ENCODE data around the gene CASKIN1.

Gene CASKIN1

DNA sequence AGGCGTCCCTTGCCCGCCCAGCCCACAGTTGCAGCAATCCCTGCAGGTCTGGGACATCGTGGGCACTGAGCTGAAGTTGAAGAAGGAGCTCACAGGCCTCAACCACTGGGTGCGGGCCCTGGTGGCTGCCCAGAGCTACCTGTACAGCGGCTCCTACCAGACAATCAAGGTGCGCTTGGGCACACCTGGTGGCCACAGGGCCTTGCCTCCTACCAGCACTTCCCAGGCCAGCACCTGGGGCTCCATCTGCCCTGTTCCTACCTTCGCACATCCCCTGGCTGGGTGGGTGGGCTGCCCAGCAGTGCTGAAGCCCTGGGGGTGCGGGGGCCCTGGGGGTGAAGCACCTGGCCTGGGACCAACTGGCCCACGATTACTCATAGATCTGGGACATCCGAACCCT is 21.0 kb downstream of the CASKIN1 start:
- TF ChIP-seq POLR2AphosphoS5 (IDR thresholded peaks at IDR 0.05; ENCODE audit: low read depth, low read length) (no peak), TAF1 (IDR thresholded peaks at IDR 0.05; ENCODE audit: borderline replicate concordance, insufficient read depth, low read length) (no peak), SIN3A (IDR thresholded peaks at IDR 0.05; ENCODE audit: borderline replicate concordance, insufficient read depth, low read length) (no peak), FOXP2 (optimal IDR thresholded peaks at IDR 0.05; ENCODE audit: borderline replicate concordance, extremely low read depth, extremely low read length, insufficient read depth) (no peak)
- TF ChIP-seq, protein P1, sequence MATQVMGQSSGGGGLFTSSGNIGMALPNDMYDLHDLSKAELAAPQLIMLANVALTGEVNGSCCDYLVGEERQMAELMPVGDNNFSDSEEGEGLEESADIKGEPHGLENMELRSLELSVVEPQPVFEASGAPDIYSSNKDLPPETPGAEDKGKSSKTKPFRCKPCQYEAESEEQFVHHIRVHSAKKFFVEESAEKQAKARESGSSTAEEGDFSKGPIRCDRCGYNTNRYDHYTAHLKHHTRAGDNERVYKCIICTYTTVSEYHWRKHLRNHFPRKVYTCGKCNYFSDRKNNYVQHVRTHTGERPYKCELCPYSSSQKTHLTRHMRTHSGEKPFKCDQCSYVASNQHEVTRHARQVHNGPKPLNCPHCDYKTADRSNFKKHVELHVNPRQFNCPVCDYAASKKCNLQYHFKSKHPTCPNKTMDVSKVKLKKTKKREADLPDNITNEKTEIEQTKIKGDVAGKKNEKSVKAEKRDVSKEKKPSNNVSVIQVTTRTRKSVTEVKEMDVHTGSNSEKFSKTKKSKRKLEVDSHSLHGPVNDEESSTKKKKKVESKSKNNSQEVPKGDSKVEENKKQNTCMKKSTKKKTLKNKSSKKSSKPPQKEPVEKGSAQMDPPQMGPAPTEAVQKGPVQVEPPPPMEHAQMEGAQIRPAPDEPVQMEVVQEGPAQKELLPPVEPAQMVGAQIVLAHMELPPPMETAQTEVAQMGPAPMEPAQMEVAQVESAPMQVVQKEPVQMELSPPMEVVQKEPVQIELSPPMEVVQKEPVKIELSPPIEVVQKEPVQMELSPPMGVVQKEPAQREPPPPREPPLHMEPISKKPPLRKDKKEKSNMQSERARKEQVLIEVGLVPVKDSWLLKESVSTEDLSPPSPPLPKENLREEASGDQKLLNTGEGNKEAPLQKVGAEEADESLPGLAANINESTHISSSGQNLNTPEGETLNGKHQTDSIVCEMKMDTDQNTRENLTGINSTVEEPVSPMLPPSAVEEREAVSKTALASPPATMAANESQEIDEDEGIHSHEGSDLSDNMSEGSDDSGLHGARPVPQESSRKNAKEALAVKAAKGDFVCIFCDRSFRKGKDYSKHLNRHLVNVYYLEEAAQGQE (IDR thresholded peaks at IDR 0.05; ENCODE audit: insufficient read depth in 1 of 2, low read depth in 2 of 2, low read length in 2 of 2): no peak

DNA sequence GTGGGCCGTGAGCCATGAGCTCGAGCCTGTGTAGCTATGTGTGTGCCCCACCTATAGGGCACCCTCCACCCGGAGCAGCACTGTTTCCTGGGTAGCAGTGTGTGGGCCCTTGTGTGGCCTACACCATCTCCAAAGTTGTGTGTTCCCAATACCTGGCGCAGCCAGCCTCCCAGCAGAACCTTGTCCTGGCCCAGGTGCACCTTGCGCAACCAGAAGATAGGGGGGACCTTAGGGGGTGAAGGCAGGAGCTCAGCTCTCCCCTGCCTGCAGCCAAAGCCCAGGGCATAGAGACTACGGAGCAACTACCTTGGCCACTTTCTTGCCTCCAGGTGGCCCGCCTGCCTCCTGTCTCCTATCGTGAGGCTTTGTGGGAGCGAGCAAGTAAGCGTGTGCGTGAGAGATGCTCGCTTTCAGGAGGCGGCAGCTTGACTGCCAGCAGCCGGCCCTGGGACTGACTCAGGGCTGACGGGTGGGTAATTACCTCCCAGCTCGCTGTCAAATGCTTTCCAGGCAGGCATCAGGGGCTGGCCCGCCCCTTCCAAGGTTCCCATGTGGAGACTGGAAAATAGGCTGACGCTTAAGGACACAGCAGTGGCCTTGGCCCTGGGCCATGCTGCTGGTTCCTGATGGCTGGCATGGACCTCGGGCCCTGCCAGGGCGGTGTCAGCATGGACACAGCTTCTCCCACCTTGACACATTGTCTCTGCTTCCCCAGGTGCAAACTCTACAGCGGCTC is 21.8 kb downstream of the CASKIN1 start:
- TF ChIP-seq SIN3A (IDR thresholded peaks at IDR 0.05; ENCODE audit: borderline replicate concordance, insufficient read depth, low read length) (no peak), POLR2AphosphoS5 (IDR thresholded peaks at IDR 0.05; ENCODE audit: low read depth, low read length) (no peak), FOXP2 (optimal IDR thresholded peaks at IDR 0.05; ENCODE audit: borderline replicate concordance, extremely low read depth, extremely low read length, insufficient read depth) (no peak), TAF1 (IDR thresholded peaks at IDR 0.05; ENCODE audit: borderline replicate concordance, insufficient read depth, low read length) (no peak)
- TF ChIP-seq, protein P1 (IDR thresholded peaks at IDR 0.05; ENCODE audit: insufficient read depth in 1 of 2, low read depth in 2 of 2, low read length in 2 of 2): no peak

- TF ChIP-seq TAF1 (IDR thresholded peaks at IDR 0.05; ENCODE audit: borderline replicate concordance, insufficient read depth, low read length) (no peak), SIN3A (IDR thresholded peaks at IDR 0.05; ENCODE audit: borderline replicate concordance, insufficient read depth, low read length) (no peak), POLR2AphosphoS5 (IDR thresholded peaks at IDR 0.05; ENCODE audit: low read depth, low read length) (no peak), FOXP2 (optimal IDR thresholded peaks at IDR 0.05; ENCODE audit: borderline replicate concordance, extremely low read depth, extremely low read length, insufficient read depth) (no peak)
- TF ChIP-seq, protein P1 (IDR thresholded peaks at IDR 0.05; ENCODE audit: insufficient read depth in 1 of 2, low read depth in 2 of 2, low read length in 2 of 2): no peak
Observed at GRCh38 chr16:2173916-2174315, 22.5 kb downstream of the CASKIN1 start.

GRCh38 chr16:2173366-2173765 is 23.0 kb downstream of the CASKIN1 start:
- TF ChIP-seq FOXP2 (optimal IDR thresholded peaks at IDR 0.05; ENCODE audit: borderline replicate concordance, extremely low read depth, extremely low read length, insufficient read depth): no peak
- no peak for TF ChIP-seq SIN3A (IDR thresholded peaks at IDR 0.05; ENCODE audit: borderline replicate concordance, insufficient read depth, low read length)
- TF ChIP-seq POLR2AphosphoS5 (IDR thresholded peaks at IDR 0.05; ENCODE audit: low read depth, low read length): no peak
- TF ChIP-seq TAF1 (IDR thresholded peaks at IDR 0.05; ENCODE audit: borderline replicate concordance, insufficient read depth, low read length): no peak
- TF ChIP-seq, protein P1 (IDR thresholded peaks at IDR 0.05; ENCODE audit: insufficient read depth in 1 of 2, low read depth in 2 of 2, low read length in 2 of 2): no peak

Data from PFSK-1 (cell line).